BJ (cell line): ENCODE results near the gene LHX5. TPM values are rescaled to one million over a fixed set of nuclear protein-coding genes. Genes with fewer than 3 reads are reported as not detected.

Experiments
- CTCF ChIA-PET: fragments of 350-600 bp; formaldehyde crosslinking; extraction: SDS; loops from one replicate; lab custom pipeline; 2021; ENCODE audit warnings: antibody characterized with exemption, inconsistent platforms; lab: Yijun Ruan, JAX
- POLR2A ChIA-PET: fragments of 300-600 bp; sonication (Branson Sonifier 250); formaldehyde crosslinking; extraction: SDS; loops from one replicate; lab custom pipeline; 2021; ENCODE audit warnings: antibody characterized with exemption; lab: Charles Lee
- DNase-seq: peaks from one replicate; pipeline ENCODE4 v3.0.0-alpha.2; 2011; ENCODE audit warnings: low read depth
- H3K27me3 ChIP-seq: 2 replicates; pipeline ENCODE4 v1.6.0; 2011; ENCODE audit warnings: low read length; ENCODE audit not compliant: control insufficient read depth, insufficient read depth
- H3K36me3 ChIP-seq: 2 replicates; pipeline ENCODE4 v1.5.1; 2011; ENCODE audit warnings: low read length; ENCODE audit not compliant: control insufficient read depth, insufficient read depth
- H3K4me3 ChIP-seq: 2 replicates; pipeline ENCODE4 v1.5.1; 2011; ENCODE audit warnings: low read depth, mild to moderate bottlenecking, control low read depth, low read length
- CTCF ChIP-seq: IDR thresholded peaks from 2 replicates; pipeline ENCODE4 v1.5.1; 2011; ENCODE audit warnings: low read depth, mild to moderate bottlenecking, control low read depth, inconsistent platforms, low read length, moderate library complexity; ENCODE audit not compliant: insufficient read depth
- polyA plus RNA-seq: library from polyadenylated mRNA; depleted of rRNA; stranded (reverse); fragments of >200 nt; gene quantifications from 2 replicates; pipeline ENCODE4 v1.2.3, GENCODE V29; 2011

Gene LHX5
- polyA plus RNA-seq, 1 experiment: not detected

- CTCF ChIA-PET: interaction anchor here (0.6 to 2.5 kb wide), 7 partner anchors 9 to 455 kb away, joined by 3 to 7 read pairs (median 3); no protein-coding TSS in a partner anchor
- no peak for TF ChIP-seq CTCF
- no peaks in the 10 kb centered on the region for H3K36me3 ChIP-seq
- H3K4me3 ChIP-seq: no peak overlapping the region
- POLR2A ChIA-PET: no interaction called here
- no peak for DNase-seq
- peaks cover 13% of the 10 kb centered on the region for H3K27me3 ChIP-seq
Observed at GRCh38 chr12:113457185-113457584, 14.5 kb downstream of the LHX5 start.

GRCh38 chr12:113456761-113457160 is 14.9 kb downstream of the LHX5 start:
- DNase-seq: no peak
- POLR2A ChIA-PET: no interaction called here
- CTCF ChIA-PET: interaction anchor here (0.6 to 2.5 kb wide), 5 partner anchors 17 to 455 kb away, joined by 3 to 7 read pairs (median 4); no protein-coding TSS in a partner anchor
- TF ChIP-seq CTCF: no peak
- Histone ChIP-seq H3K4me3 (no peak overlapping the region), H3K36me3 (no peaks in the 10 kb centered on the region), H3K27me3 (peaks cover 13% of the 10 kb centered on the region)

GRCh38 chr12:113456199-113456598 is 15.5 kb downstream of the LHX5 start:
- CTCF ChIA-PET: interaction anchor here (0.8 to 2.5 kb wide), 4 partner anchors 16 to 456 kb away, joined by 3 to 7 read pairs (median 4); no protein-coding TSS in a partner anchor
- no peak for DNase-seq
- POLR2A ChIA-PET: no interaction called here
- TF ChIP-seq CTCF: no peak
- Histone ChIP-seq H3K36me3 (no peaks in the 10 kb centered on the region), H3K27me3 (peaks cover 13% of the 10 kb centered on the region), H3K4me3 (no peak overlapping the region)

GRCh38 chr12:113453330-113453729 is 18.3 kb downstream of the LHX5 start:
- ChIA-PET POLR2A (no interaction called here), CTCF (interaction anchor here (0.6 to 1.3 kb wide), 3 partner anchors 9 to 323 kb away, joined by 5 read pairs; no protein-coding TSS in a partner anchor)
- H3K36me3 ChIP-seq: no peaks in the 10 kb centered on the region
- H3K4me3 ChIP-seq: no peak overlapping the region
- DNase-seq: no peak
- H3K27me3 ChIP-seq: peaks cover 1% of the 10 kb centered on the region
- TF ChIP-seq CTCF: no peak

- H3K4me3 ChIP-seq: no peak overlapping the region
- ChIA-PET POLR2A (no interaction called here), CTCF (interaction anchor here (1.0 to 1.3 kb wide), 2 partner anchors 10 to 11 kb away, joined by 3 to 4 read pairs; no protein-coding TSS in a partner anchor)
- H3K27me3 ChIP-seq: peaks cover 1% of the 10 kb centered on the region
- DNase-seq: no peak
- TF ChIP-seq CTCF: no peak
- H3K36me3 ChIP-seq: no peaks in the 10 kb centered on the region
Observed at GRCh38 chr12:113452458-113452857, 19.2 kb downstream of the LHX5 start.
